Subcutaneous abdominal adipose tissue (tissue), 5 donors: ENCODE measurements around the gene SH2D4B.

Source experiments
- H3K27ac ChIP-seq: one replicate; pipeline ENCODE4 v1.7.0; 2013; ENCODE audit warnings: low read depth, mild to moderate bottlenecking, inconsistent platforms, low read length, moderate library complexity
- H3K27me3 ChIP-seq, 5 donors: one replicate each; pipeline ENCODE4 v1.7.0; 2013; ENCODE audit warnings: low read length in 5 of 5, inconsistent platforms in 1 of 5; ENCODE audit not compliant: control insufficient read depth in 5 of 5, insufficient read depth in 4 of 5
- H3K36me3 ChIP-seq, 5 donors: one replicate each; pipeline ENCODE4 v1.7.0; 2013; ENCODE audit warnings: low read length in 5 of 5; ENCODE audit not compliant: control insufficient read depth in 5 of 5, insufficient read depth in 5 of 5
- H3K4me1 ChIP-seq, 5 donors: one replicate each; pipeline ENCODE4 v1.7.0; 2013; ENCODE audit warnings: low read length in 5 of 5, mild to moderate bottlenecking in 3 of 5, moderate library complexity in 1 of 5; ENCODE audit not compliant: control insufficient read depth in 5 of 5, insufficient read depth in 5 of 5
- H3K4me3 ChIP-seq, 5 donors: one replicate each; pipeline ENCODE4 v1.7.0; 2013; ENCODE audit warnings: low read length in 5 of 5, low read depth in 1 of 5
- H3K9ac ChIP-seq, 5 donors: one replicate each; pipeline ENCODE4 v1.7.0; 2013; ENCODE audit warnings: low read length in 5 of 5, mild to moderate bottlenecking in 4 of 5, moderate library complexity in 3 of 5
- H3K9me3 ChIP-seq, 5 donors: one replicate each; pipeline ENCODE4 v1.7.0; 2013; ENCODE audit warnings: low read length in 5 of 5; ENCODE audit not compliant: control insufficient read depth in 5 of 5
- donor health status: healthy.
- donor health status: healthy.
- donor health status: healthy.
- donor health status: healthy.
- donor health status: healthy.

The SH2D4B gene

DNA sequence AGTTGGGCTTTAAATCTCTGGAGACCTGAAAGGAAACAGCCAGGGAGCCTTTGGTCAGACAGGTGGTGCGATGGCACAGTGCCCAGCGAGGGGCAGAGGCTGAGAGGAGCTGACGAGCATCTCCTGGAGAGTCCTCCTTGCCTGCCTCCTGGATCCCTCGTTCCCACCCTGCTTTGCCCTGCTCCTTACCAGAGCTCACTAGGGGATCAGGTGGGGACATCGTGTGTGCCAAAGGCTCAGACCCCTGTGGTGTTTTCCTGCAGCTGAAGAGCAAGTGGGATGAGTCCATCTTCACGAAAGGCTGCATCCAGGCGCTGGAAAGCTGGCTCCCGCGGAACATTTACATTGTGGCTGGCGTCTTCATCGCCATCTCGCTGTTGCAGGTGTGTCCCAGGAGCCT is 21.8 kb upstream of the SH2D4B start:
- H3K4me3 ChIP-seq: no peak overlapping the region
- H3K27ac ChIP-seq: peak overlapping the region; percentile 72
- no peaks in the 10 kb centered on the region for H3K9me3 ChIP-seq
- H3K4me1 ChIP-seq: peaks cover 13 to 59% (median 39%) of the 10 kb centered on the region in 5 donors
- no peaks in the 10 kb centered on the region for H3K27me3 ChIP-seq
- peaks cover 9 to 100% (median 98%) of the 10 kb centered on the region in 5 donors for H3K36me3 ChIP-seq
- no peak overlapping the region for H3K9ac ChIP-seq

DNA sequence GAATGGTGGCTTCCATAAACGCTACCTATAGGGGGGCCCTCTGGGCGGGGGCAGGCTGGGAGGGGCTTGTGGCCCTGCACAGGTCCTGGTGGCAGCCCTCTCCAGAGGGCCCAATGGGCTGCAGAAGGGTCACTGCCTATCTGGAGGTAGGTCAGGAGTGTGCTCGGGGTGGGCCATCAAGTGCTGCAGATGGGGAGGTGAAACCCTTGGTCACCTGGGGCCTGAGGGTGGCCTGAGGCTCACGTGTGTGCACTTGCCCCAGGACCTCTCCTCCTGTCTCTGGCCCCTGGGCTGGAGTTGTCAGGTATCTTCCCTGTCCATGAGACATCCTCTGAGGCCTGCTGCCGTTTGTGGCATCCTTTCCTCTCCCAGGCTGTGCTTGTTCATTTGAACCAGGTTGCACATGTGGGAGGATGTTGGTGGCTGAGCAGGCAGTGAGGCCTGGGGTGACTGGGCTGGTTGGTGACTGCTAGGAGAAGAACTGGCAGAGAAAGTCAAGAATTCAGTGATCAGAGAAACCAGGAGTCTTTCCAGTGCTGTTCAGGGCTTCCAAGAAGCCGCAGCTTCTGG is 21.1 kb upstream of the SH2D4B start:
- Histone ChIP-seq H3K27ac (peak overlapping the region; percentile 72), H3K36me3 (peaks cover 9 to 99% (median 96%) of the 10 kb centered on the region in 5 donors), H3K4me1 (peaks cover 13 to 52% (median 33%) of the 10 kb centered on the region in 5 donors), H3K4me3 (no peak overlapping the region), H3K9ac (peak overlapping the region in 3 of 5 donors; percentile 16 to 64 (median 49)), H3K9me3 (no peaks in the 10 kb centered on the region), H3K27me3 (no peaks in the 10 kb centered on the region)

DNA sequence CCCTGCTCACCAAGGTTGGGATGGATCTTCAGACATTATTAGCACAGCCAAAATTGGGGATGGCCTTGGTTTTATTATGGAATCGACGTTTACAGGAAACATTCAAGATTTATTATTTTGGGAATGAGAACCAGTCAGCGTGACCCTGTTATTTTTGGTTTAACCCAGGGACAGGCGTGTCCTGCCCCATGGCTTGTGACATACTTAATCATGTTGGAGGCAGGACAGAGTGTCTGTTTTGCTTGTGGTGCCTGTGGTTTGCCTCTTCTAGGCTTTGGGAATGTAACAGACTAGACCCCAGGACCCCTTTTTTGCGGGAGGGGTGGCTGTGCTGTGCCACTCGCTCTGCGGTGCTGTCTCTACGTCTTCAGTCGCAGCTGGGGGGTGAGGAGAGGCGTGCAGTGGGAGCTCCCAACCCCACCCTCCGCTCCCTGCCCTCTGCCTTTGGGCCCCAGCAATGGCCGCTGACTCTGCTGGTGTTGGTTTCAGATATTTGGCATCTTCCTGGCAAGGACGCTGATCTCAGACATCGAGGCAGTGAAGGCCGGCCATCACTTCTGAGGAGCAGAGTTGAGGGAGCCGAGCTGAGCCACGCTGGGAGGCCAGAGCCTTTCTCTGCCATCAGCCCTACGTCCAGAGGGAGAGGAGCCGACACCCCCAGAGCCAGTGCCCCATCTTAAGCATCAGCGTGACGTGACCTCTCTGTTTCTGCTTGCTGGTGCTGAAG is 20.1 kb upstream of the SH2D4B start:
- Histone ChIP-seq H3K27me3 (no peaks in the 10 kb centered on the region), H3K4me3 (no peak overlapping the region), H3K9me3 (no peaks in the 10 kb centered on the region), H3K4me1 (peaks cover 12 to 45% (median 33%) of the 10 kb centered on the region in 5 donors), H3K36me3 (peaks cover 9 to 90% (median 87%) of the 10 kb centered on the region in 5 donors), H3K9ac (peak overlapping the region in 2 of 5 donors; percentile 12 to 64), H3K27ac (peak overlapping the region; percentile 72)

DNA sequence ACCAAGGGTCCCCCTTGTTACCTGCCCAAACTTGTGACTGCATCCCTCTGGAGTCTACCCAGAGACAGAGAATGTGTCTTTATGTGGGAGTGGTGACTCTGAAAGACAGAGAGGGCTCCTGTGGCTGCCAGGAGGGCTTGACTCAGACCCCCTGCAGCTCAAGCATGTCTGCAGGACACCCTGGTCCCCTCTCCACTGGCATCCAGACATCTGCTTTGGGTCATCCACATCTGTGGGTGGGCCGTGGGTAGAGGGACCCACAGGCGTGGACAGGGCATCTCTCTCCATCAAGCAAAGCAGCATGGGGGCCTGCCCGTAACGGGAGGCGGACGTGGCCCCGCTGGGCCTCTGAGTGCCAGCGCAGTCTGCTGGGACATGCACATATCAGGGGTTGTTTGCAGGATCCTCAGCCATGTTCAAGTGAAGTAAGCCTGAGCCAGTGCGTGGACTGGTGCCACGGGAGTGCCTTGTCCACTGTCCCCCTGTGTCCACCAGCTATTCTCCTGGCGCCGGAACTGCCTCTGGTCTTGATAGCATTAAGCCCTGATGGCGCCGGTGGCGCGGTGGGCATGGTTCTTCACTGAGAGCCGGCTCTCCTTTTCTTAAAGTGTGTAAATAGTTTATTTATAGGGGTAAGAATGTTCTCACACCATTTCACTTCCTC is 19.4 kb upstream of the SH2D4B start:
- no peak overlapping the region for H3K4me3 ChIP-seq
- peak overlapping the region; percentile 72 for H3K27ac ChIP-seq
- H3K4me1 ChIP-seq: peaks cover 12 to 44% (median 33%) of the 10 kb centered on the region in 5 donors
- no peaks in the 10 kb centered on the region for H3K27me3 ChIP-seq
- H3K36me3 ChIP-seq: peaks cover 9 to 83% (median 81%) of the 10 kb centered on the region in 5 donors
- no peaks in the 10 kb centered on the region for H3K9me3 ChIP-seq
- H3K9ac ChIP-seq: no peak overlapping the region

DNA sequence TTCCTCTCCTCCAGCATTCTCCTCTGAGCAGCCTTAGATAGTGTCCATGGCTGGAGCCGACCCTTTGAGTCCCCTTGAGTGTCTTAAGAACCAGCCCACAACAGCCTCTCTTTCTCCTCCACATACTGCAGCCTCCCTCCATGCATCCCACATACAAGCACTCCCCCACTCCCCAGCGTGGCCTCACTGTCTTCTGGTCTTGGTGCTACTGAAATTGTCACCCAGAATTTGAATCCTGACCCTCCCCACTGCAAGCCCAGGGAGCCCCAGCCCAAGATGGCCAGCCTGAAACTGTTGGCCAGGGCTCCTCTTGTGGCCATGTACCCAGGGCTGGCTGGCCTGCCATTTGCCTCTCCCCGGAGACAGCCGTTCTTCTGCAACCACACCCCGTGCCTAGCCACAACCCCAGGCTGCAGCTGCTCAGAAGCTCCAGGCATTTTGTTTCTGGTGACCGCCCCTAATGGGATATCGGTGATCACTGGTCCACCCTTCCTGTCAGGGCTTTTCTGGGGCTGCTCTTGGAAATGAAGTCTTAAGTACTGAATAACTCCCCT is 18.8 kb upstream of the SH2D4B start:
- no peaks in the 10 kb centered on the region for H3K27me3 ChIP-seq
- no peak overlapping the region for H3K9ac ChIP-seq
- no peak overlapping the region for H3K4me3 ChIP-seq
- no peaks in the 10 kb centered on the region for H3K9me3 ChIP-seq
- H3K27ac ChIP-seq: peak overlapping the region; percentile 72
- peaks cover 3 to 77% (median 75%) of the 10 kb centered on the region in 5 donors for H3K36me3 ChIP-seq
- H3K4me1 ChIP-seq: peaks cover 12 to 46% (median 37%) of the 10 kb centered on the region in 5 donors

GRCh38 chr10:80519936-80520650 is 17.6 kb upstream of the SH2D4B start:
- Histone ChIP-seq H3K4me1 (peaks cover 16 to 58% (median 47%) of the 10 kb centered on the region in 5 donors), H3K27me3 (no peaks in the 10 kb centered on the region), H3K9me3 (no peaks in the 10 kb centered on the region), H3K9ac (no peak overlapping the region), H3K36me3 (peaks cover 2 to 65% (median 63%) of the 10 kb centered on the region in 5 donors), H3K27ac (peak overlapping the region; percentile 24), H3K4me3 (no peak overlapping the region)

DNA sequence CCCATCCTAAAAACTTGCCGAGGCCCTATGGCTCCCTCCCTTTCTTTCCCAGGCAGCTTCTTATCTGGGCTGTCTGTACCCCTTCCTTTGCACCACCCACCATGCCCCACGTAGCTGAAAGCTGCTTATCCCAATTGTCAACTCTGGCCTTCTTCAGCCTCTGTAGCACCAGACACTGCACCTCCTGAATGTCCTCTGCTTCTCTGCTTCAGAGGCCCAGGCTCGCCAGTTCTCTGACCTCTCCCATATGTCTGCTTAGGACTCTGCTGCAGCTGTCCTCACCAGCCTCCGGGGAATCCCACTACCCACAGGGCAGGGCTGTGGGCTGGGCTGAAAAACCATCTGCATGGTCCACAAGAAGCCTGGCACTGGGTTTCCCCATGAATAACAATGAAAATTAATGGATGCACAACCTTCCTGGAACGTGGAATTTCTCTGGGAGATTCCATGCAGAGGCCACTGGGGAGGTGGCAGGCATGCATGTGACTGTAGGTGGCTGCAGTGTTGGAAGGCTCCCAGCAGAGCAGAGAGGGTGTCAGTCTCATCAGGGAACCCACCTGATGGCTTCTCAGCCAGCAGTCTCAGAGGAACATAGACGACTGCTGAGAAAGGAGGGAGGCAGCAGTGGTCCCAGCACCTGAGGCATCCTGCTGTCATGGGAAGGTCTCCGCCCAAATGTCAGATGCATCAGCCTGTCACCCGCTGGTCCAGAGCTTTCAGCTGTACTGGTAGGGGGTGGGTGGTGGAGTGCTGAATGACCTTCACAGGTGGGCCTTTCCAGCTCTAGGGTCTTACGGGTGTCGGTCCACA is 16.8 kb upstream of the SH2D4B start:
- Histone ChIP-seq H3K27me3 (no peaks in the 10 kb centered on the region), H3K4me1 (peaks cover 16 to 64% (median 47%) of the 10 kb centered on the region in 5 donors), H3K9ac (no peak overlapping the region), H3K4me3 (no peak overlapping the region), H3K9me3 (no peaks in the 10 kb centered on the region), H3K27ac (peak overlapping the region; percentile 24), H3K36me3 (peaks cover 2 to 57% (median 56%) of the 10 kb centered on the region in 5 donors)

GRCh38 chr10:80522756-80523363 is 14.8 kb upstream of the SH2D4B start:
- Histone ChIP-seq H3K9ac (no peak overlapping the region), H3K36me3 (peaks cover 2 to 37% (median 37%) of the 10 kb centered on the region in 5 donors), H3K9me3 (no peaks in the 10 kb centered on the region), H3K4me1 (peaks cover 12 to 56% (median 38%) of the 10 kb centered on the region in 5 donors), H3K27me3 (no peaks in the 10 kb centered on the region), H3K27ac (no peak overlapping the region), H3K4me3 (no peak overlapping the region)

DNA sequence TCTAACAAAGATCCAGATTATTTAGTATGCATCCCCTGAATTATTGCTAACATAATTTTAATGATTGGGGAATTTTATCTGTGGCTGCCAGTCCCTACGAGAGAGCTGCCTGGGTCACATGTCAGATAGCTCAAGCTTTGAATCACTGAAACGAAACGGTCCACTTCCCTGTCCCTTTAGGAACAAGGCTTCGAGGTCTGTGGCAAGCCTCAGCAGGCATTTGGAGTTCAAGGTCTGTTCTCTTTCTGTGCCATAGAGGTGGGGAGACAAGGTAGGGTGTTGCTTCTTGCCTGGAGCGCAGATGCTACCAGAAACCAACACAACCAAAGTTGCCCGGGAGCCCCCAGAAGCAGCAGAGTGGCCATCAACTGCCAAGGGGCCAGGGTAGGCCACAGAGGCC is 13.9 kb upstream of the SH2D4B start:
- peaks cover 6 to 54% (median 34%) of the 10 kb centered on the region in 5 donors for H3K4me1 ChIP-seq
- no peaks in the 10 kb centered on the region for H3K27me3 ChIP-seq
- H3K9me3 ChIP-seq: no peaks in the 10 kb centered on the region
- peak overlapping the region in 1 of 5 donors; percentile 16 for H3K9ac ChIP-seq
- H3K36me3 ChIP-seq: peaks cover 2 to 28% (median 27%) of the 10 kb centered on the region in 5 donors
- H3K27ac ChIP-seq: no peak overlapping the region
- H3K4me3 ChIP-seq: no peak overlapping the region
